ENCODE measurements around the gene GCC2. TPM values are rescaled to one million over a fixed set of nuclear protein-coding genes. Genes with fewer than 3 reads are reported as not detected.
"Not testable (repeated sequence)": the region's sequence is repeated elsewhere in the genome, so short reads cannot be mapped to it uniquely, and the experiment has no call there.

Gene GCC2
- total RNA-seq, 1 experiment from 2014 or later, result 28.2 TPM

GRCh38 chr2:108554528-108554927 is 105.5 kb downstream of the GCC2 start:
- no peaks in the 10 kb centered on the region for H3K36me3 ChIP-seq (ENCODE audit: control insufficient read depth in 1 of 2, insufficient read depth in 2 of 2, low read length in 2 of 2)
- no peak overlapping the region for H3K4me3 ChIP-seq (replicated peaks in 1 of 2; ENCODE audit: low read depth in 1 of 2, low read length in 2 of 2)
- H3K4me1 ChIP-seq (ENCODE audit: control insufficient read depth in 1 of 2, insufficient read depth in 2 of 2, low read length in 2 of 2), result no peaks in the 10 kb centered on the region
- H3K4me2 ChIP-seq (ENCODE audit: low read length), result no peak overlapping the region
- CTCF ChIA-PET, result no interaction called here
- ATAC-seq (no peak), DNase-seq (ENCODE audit: low read depth, low spot score) (no peak)
- H3K27me3 ChIP-seq (ENCODE audit: insufficient read depth, low read length), result no peaks in the 10 kb centered on the region
- H3K9me3 ChIP-seq (ENCODE audit: control insufficient read depth in 1 of 2, insufficient read depth in 1 of 2, low read depth in 1 of 2, low read length in 2 of 2), result no peaks in the 10 kb centered on the region
- TF ChIP-seq, protein P1, sequence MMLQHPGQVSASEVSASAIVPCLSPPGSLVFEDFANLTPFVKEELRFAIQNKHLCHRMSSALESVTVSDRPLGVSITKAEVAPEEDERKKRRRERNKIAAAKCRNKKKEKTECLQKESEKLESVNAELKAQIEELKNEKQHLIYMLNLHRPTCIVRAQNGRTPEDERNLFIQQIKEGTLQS (IDR thresholded peaks at IDR 0.05), result no peak
- TF ChIP-seq POLR2A (IDR thresholded peaks at IDR 0.05; ENCODE audit: borderline replicate concordance, extremely low read depth, insufficient read depth, insufficient read length) (no peak), ELF1 (IDR thresholded peaks at IDR 0.05; ENCODE audit: borderline replicate concordance, low read depth) (no peak), EZH2phosphoT487 (IDR thresholded peaks at IDR 0.05; ENCODE audit: borderline replicate concordance) (no peak)
- RAD21 ChIA-PET (ENCODE audit: low non-redundant PET in 1 of 2, low total read pairs in 2 of 2, uncharacterized antibody in 2 of 2, unreplicated experiment in 2 of 2), result no interaction called here
- no peak overlapping the region for H2AFZ ChIP-seq (ENCODE audit: low read depth, low read length, poor library complexity, severe bottlenecking)
- no peaks in the 10 kb centered on the region for H4K20me1 ChIP-seq (ENCODE audit: insufficient read depth)
- POLR2A ChIA-PET, result interaction anchor here (1.1 kb wide), 1 partner anchor 21 kb away, joined by 4 read pairs; no protein-coding TSS in a partner anchor
- no peak overlapping the region for H3K9ac ChIP-seq (ENCODE audit: low read length)
- intact Hi-C loops (cut with micrococcal nuclease), result no loop called here
- H3K27ac ChIP-seq (ENCODE audit: low read depth, low read length), result no peak overlapping the region
- peaks cover 65% of the 10 kb centered on the region for H3K79me2 ChIP-seq (ENCODE audit: insufficient read depth, low read length)
- BruUV-seq (replicated peaks), result no TSS peak
- H3K9me2 ChIP-seq (ENCODE audit: insufficient read depth), result no peaks in the 10 kb centered on the region

GRCh38 chr2:108555572-108555971 is 106.6 kb downstream of the GCC2 start:
- H4K20me1 ChIP-seq (ENCODE audit: insufficient read depth), result no peaks in the 10 kb centered on the region
- H3K9me3 ChIP-seq (ENCODE audit: control insufficient read depth in 1 of 2, insufficient read depth in 1 of 2, low read depth in 1 of 2, low read length in 2 of 2), result no peaks in the 10 kb centered on the region
- intact Hi-C loops (cut with micrococcal nuclease), result no loop called here
- CTCF ChIA-PET, result no interaction called here
- no peaks in the 10 kb centered on the region for H3K27me3 ChIP-seq (ENCODE audit: insufficient read depth, low read length)
- no peaks in the 10 kb centered on the region for H3K4me1 ChIP-seq (ENCODE audit: control insufficient read depth in 1 of 2, insufficient read depth in 2 of 2, low read length in 2 of 2)
- POLR2A ChIA-PET, result no interaction called here
- no peak overlapping the region for H3K4me3 ChIP-seq (replicated peaks in 1 of 2; ENCODE audit: low read depth in 1 of 2, low read length in 2 of 2)
- H3K9me2 ChIP-seq (ENCODE audit: insufficient read depth), result no peaks in the 10 kb centered on the region
- RAD21 ChIA-PET (ENCODE audit: low non-redundant PET in 1 of 2, low total read pairs in 2 of 2, uncharacterized antibody in 2 of 2, unreplicated experiment in 2 of 2), result no interaction called here
- no peak overlapping the region for H3K9ac ChIP-seq (ENCODE audit: low read length)
- H3K4me2 ChIP-seq (ENCODE audit: low read length), result no peak overlapping the region
- no peak overlapping the region for H2AFZ ChIP-seq (ENCODE audit: low read depth, low read length, poor library complexity, severe bottlenecking)
- ATAC-seq, result no peak
- peaks cover 68% of the 10 kb centered on the region for H3K79me2 ChIP-seq (ENCODE audit: insufficient read depth, low read length)
- no peak overlapping the region for H3K27ac ChIP-seq (ENCODE audit: low read depth, low read length)
- no peak for DNase-seq (ENCODE audit: low read depth, low spot score)
- TF ChIP-seq TCF7L2 (IDR thresholded peaks at IDR 0.05; ENCODE audit: borderline replicate concordance, extremely low read depth, insufficient read depth, insufficient read length), result no peak
- H3K36me3 ChIP-seq (ENCODE audit: control insufficient read depth in 1 of 2, insufficient read depth in 2 of 2, low read length in 2 of 2), result no peaks in the 10 kb centered on the region
- no TSS peak for BruUV-seq (replicated peaks)

- H3K27me3 ChIP-seq (ENCODE audit: insufficient read depth, low read length); H3K9ac ChIP-seq (ENCODE audit: low read length); ATAC-seq; H3K27ac ChIP-seq (ENCODE audit: low read depth, low read length); H3K9me3 ChIP-seq (ENCODE audit: control insufficient read depth in 1 of 2, insufficient read depth in 1 of 2, low read depth in 1 of 2, low read length in 2 of 2); DNase-seq (ENCODE audit: low read depth, low spot score); RAD21 ChIA-PET (ENCODE audit: low non-redundant PET in 1 of 2, low total read pairs in 2 of 2, uncharacterized antibody in 2 of 2, unreplicated experiment in 2 of 2); H3K4me2 ChIP-seq (ENCODE audit: low read length); BruUV-seq (replicated peaks); intact Hi-C loops (cut with micrococcal nuclease); CTCF ChIA-PET; H3K4me1 ChIP-seq (ENCODE audit: control insufficient read depth in 1 of 2, insufficient read depth in 2 of 2, low read length in 2 of 2); POLR2A ChIA-PET; H4K20me1 ChIP-seq (ENCODE audit: insufficient read depth); H2AFZ ChIP-seq (ENCODE audit: low read depth, low read length, poor library complexity, severe bottlenecking); H3K4me3 ChIP-seq (replicated peaks in 1 of 2; ENCODE audit: low read depth in 1 of 2, low read length in 2 of 2); H3K9me2 ChIP-seq (ENCODE audit: insufficient read depth); H3K36me3 ChIP-seq (ENCODE audit: control insufficient read depth in 1 of 2, insufficient read depth in 2 of 2, low read length in 2 of 2): not testable (repeated sequence)
- H3K79me2 ChIP-seq (ENCODE audit: insufficient read depth, low read length), result peaks cover 74% of the 10 kb centered on the region
Measured at GRCh38 chr2:108556581-108556980, 107.6 kb downstream of the GCC2 start.
